Astrocyte of the spinal cord (primary cell): ENCODE data around the gene CABP4.
A peak's percentile ranks its signal among the peaks of the same experiment; 100 is the strongest.

Source experiments
- DNase-seq: peaks from one replicate; pipeline ENCODE4 v3.0.0; 2011; ENCODE audit warnings: low read depth, low spot score
- H3K4me3 ChIP-seq: 2 replicates; pipeline ENCODE4 v1.5.1; 2011; ENCODE audit warnings: low read depth, mild to moderate bottlenecking, low read length, moderate library complexity
- in situ Hi-C: cut with HindIII; loops from 2 replicates; pipeline ENCODE4 v1.10.0; 2017; ENCODE audit warnings: low sequenced_read_pairs
- TF ChIP-seq, protein P1 (sequence below): IDR thresholded peaks from 2 replicates; pipeline ENCODE4 v1.5.1; 2012; ENCODE audit warnings: low read depth, mild to moderate bottlenecking, low read length, inconsistent platforms

Gene CABP4

DNA sequence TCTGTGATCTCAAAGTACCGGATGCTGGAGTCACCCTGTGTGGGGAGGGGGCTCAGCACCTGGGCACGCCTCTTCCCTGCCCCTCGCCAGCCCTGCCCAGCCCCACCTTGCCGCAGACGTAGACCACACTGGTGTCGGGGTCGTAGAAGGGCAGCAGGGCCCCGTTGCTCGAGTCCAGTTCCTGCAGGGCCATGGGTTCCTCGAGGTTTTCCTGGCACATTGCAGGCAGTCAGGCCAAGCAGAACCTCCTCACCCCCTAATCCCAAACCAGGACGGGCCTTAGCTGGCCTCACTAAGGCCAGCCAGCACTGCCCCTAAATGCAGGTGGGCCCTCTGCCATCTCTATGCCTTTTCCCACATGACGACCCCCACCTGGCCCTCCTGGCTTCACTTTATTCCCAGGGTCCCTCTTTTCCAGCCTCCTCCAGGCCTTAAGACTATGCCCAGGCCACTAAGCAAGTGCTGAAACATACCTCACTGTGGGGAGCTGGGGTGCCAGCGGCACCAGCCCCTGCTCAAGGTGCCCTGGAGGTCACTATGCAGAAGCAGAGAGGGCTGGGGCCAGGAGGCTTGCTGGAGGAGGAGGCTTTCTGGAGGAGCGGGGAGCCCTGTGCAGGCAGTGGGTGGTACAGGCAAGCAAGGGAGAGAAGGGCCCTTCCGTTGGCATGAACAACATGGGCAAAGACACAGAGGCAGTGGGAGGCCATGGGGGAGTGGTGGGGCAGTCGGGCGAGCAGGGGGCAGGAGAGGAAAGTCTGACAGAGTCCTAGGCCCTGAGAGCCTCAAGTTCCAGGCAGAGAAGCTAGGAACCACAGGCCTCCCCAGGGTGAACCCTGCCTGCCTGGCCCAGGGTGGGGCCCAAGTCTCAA is 14.7 kb upstream of the CABP4 start:
- H3K4me3 ChIP-seq = no peak overlapping the region
- no peak for DNase-seq
- TF ChIP-seq, protein P1, sequence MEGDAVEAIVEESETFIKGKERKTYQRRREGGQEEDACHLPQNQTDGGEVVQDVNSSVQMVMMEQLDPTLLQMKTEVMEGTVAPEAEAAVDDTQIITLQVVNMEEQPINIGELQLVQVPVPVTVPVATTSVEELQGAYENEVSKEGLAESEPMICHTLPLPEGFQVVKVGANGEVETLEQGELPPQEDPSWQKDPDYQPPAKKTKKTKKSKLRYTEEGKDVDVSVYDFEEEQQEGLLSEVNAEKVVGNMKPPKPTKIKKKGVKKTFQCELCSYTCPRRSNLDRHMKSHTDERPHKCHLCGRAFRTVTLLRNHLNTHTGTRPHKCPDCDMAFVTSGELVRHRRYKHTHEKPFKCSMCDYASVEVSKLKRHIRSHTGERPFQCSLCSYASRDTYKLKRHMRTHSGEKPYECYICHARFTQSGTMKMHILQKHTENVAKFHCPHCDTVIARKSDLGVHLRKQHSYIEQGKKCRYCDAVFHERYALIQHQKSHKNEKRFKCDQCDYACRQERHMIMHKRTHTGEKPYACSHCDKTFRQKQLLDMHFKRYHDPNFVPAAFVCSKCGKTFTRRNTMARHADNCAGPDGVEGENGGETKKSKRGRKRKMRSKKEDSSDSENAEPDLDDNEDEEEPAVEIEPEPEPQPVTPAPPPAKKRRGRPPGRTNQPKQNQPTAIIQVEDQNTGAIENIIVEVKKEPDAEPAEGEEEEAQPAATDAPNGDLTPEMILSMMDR = no peak
- in situ Hi-C loops = no loop called here

- in situ Hi-C loops = no loop called here
- TF ChIP-seq, protein P1 = no peak
- DNase-seq = no peak
- H3K4me3 ChIP-seq = no peak overlapping the region
These were observed 14.0 kb upstream of the CABP4 start for GRCh38 chr11:67441098-67441563.

DNA sequence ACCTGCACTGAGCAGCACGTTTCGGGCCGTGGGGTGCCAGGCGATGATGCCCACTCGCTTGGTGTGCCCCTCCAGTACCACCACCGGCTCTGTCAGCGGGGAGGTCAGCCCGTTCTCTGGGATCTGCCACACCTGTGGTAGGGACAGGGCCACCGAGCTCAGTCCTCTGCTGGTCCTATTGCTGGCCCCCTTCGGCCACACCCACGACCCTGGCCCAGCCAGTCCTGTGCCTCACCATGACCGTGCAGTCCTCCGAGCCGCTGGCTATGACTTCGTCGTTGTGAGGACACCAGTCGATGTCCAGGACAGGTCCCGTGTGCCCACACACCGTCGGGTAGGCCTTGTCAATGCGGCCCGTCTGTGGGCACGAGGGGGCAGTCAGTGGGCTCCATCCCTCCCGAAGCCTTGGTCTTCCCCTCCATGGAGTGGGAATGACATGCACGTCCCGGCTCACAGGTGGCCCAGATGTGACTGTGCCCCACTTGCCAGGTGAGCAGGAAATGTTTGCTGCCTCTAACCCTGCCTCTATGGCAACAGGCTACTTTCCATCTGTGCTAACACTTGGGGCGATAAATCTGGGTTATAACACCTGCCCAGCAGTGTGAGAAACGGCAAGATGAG is 13.3 kb upstream of the CABP4 start:
- TF ChIP-seq, protein P1 = no peak
- in situ Hi-C loops = no loop called here
- no peak for DNase-seq
- no peak overlapping the region for H3K4me3 ChIP-seq

- in situ Hi-C loops = no loop called here
- no peak for DNase-seq
- peak overlapping the region; percentile 81 for H3K4me3 ChIP-seq
- TF ChIP-seq, protein P1 = no peak
These were observed 12.4 kb upstream of the CABP4 start for GRCh38 chr11:67442504-67443404.

DNA sequence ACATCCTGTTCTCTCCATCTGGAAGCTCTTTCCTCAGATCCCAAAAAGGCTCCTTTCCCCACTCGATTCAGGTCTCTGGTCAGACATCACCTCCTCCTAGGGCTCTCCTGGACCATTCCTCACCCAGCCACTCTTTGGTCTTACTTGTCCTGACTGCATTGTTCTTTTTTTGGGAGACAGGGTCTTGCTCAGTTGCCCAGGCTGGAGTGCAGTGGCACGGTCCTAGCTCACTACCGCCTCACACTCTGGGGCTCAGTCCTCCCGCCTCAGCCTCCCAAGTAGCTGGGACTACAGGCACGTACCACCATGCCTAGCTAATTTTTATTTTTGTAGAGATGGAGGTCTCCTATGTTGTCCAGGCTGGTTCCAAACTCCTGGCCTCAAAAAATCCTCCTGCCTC is 9.6 kb upstream of the CABP4 start:
- TF ChIP-seq, protein P1 = no peak
- no peak for DNase-seq
- H3K4me3 ChIP-seq = no peak overlapping the region
- in situ Hi-C loops = no loop called here

DNA sequence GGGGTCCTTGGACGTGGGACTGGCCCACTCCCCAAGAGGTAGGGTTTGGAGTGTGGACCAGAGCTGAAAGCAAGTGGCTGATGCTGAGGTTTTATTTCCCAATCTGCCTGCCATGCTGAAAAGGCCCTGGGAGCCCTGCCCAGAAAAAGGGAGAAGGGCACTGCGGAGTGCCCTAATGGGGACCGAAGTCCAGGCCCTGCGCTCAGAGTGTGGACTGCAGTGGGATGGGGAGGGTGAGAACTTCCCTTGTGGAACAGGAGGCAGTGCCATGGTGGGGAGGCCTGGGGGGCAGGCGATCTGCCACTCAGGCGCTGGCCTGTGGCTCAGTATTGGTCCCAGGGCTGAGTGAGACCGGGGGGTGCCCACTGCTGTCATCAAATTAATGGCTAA is 6.9 kb upstream of the CABP4 start:
- DNase-seq = no peak
- H3K4me3 ChIP-seq = no peak overlapping the region
- in situ Hi-C loops = no loop called here
- TF ChIP-seq, protein P1 = no peak
